T-cell (primary cell): Measurements from ENCODE around the gene ITGA7. TPM values are rescaled to one million over a fixed set of nuclear protein-coding genes. Genes with fewer than 3 reads are reported as not detected.

ENCODE experiments used
- ATAC-seq, 4 experiments: fragments of 200-7000 bp in 3 of 4; fragments of 150-1000 bp in 1 of 4; cut with Tn5 transposase; replicated peaks in 1 of 4; 1 replicate in 3 of 4; 2 replicates in 1 of 4; pipeline ENCODE4 v1.10.0; 2021; ENCODE audit warnings: moderate library complexity in 3 of 4, mild to moderate bottlenecking in 2 of 4, moderate number of reproducible peaks in 1 of 4
- CTCF ChIA-PET, 2 donors: fragments of 300-600 bp; sonication (Branson Sonifier 250); formaldehyde crosslinking; loops; one replicate each; lab custom pipeline; 2022; ENCODE audit warnings: antibody characterized with exemption in 2 of 2; lab: Charles Lee
- POLR2A ChIA-PET, 2 donors: fragments of 300-600 bp; sonication (Branson Sonifier 250); formaldehyde crosslinking; loops; one replicate each; lab custom pipeline; 2022; ENCODE audit warnings: antibody characterized with exemption in 2 of 2; lab: Charles Lee
- DNase-seq, 35 experiments: peaks; one replicate each; pipeline versions ENCODE4 v3.0.0 to v3.0.0-alpha.2; 2013 to 2023
- H3K27ac ChIP-seq: one replicate; pipeline ENCODE4 v1.5.1; 2013; ENCODE audit warnings: low read length
- H3K27me3 ChIP-seq, 2 experiments: replicated peaks in 1 of 2; 1 replicate in 1 of 2; 2 replicates in 1 of 2; pipeline versions ENCODE4 v1.6.1 to v1.7.0; 2013; ENCODE audit warnings: low read length in 1 of 2, mixed read lengths in 1 of 2; ENCODE audit not compliant: control insufficient read depth in 2 of 2, insufficient read depth in 2 of 2; ENCODE audit errors: extremely low read depth in 1 of 2
- H3K36me3 ChIP-seq, 2 donors: 1 replicate in 1 of 2; 2 replicates in 1 of 2; pipeline versions ENCODE4 v1.6.1 to v1.7.0; 2013; ENCODE audit warnings: low read length in 1 of 2; ENCODE audit not compliant: control insufficient read depth in 2 of 2, insufficient read depth in 1 of 2; ENCODE audit errors: extremely low read depth in 1 of 2
- H3K4me1 ChIP-seq, 2 experiments: 1 replicate in 1 of 2; 2 replicates in 1 of 2; pipeline versions ENCODE4 v1.6.1 to v1.7.0; 2013; ENCODE audit warnings: low read length in 2 of 2, mixed read lengths in 1 of 2; ENCODE audit not compliant: insufficient read depth in 2 of 2, control insufficient read depth in 1 of 2; ENCODE audit errors: extremely low read depth in 1 of 2
- H3K4me3 ChIP-seq, 2 donors: 1 replicate in 1 of 2; 2 replicates in 1 of 2; pipeline versions ENCODE4 v1.5.1 to v1.7.0; 2013; ENCODE audit warnings: mild to moderate bottlenecking in 2 of 2, low read length in 1 of 2, moderate library complexity in 1 of 2; ENCODE audit not compliant: control insufficient read depth in 1 of 2; ENCODE audit errors: extremely low read depth in 1 of 2
- H3K9me3 ChIP-seq: 2 replicates; pipeline ENCODE4 v1.7.0; 2013
- H3K27ac Mint-ChIP-seq, 2 donors: one replicate each; pipeline ENCODE4 v1.8.0; 2020 to 2021; ENCODE audit warnings: mild to moderate bottlenecking in 2 of 2, mixed read lengths in 2 of 2
- H3K27me3 Mint-ChIP-seq, 2 donors: one replicate each; pipeline ENCODE4 v1.8.0; 2021 to 2022; ENCODE audit warnings: mixed read lengths in 2 of 2
- H3K36me3 Mint-ChIP-seq: one replicate; pipeline ENCODE4 v1.8.0; 2021; ENCODE audit warnings: mixed read lengths
- H3K4me1 Mint-ChIP-seq, 3 donors: one replicate each; pipeline ENCODE4 v1.8.0; 2020 to 2022; ENCODE audit warnings: mixed read lengths in 3 of 3, mild to moderate bottlenecking in 1 of 3
- H3K4me3 Mint-ChIP-seq, 3 donors: one replicate each; pipeline ENCODE4 v1.8.0; 2020 to 2022; ENCODE audit warnings: mild to moderate bottlenecking in 3 of 3, mixed read lengths in 3 of 3, moderate library complexity in 3 of 3
- H3K9me3 Mint-ChIP-seq, 3 donors: one replicate each; pipeline ENCODE4 v1.8.0; 2020 to 2022; ENCODE audit warnings: mixed read lengths in 3 of 3
- WGBS: methylation state at CpG from one replicate; pipeline ENCODE4 v1.1.5; 2013; ENCODE audit warnings: missing lambda C conversion rate; ENCODE audit not compliant: insufficient coverage; 5-methylcytosine and 5-hydroxymethylcytosine counted together
- total RNA-seq, 35 experiments: library from RNA in 6 of 35; stranded (reverse) in 6 of 35; fragments of 120-200 nt in 1 of 35; gene quantifications; one replicate each; pipeline versions ENCODE4 v1.2.1 to v1.2.4 and lab custom pipeline; 2013 to 2026

Gene ITGA7
- total RNA-seq, 5 donors from 2014 or later (not counting 1 experiment from before 2014, with no cell fraction given) = 2.6 to 4.6 (median 3.1) TPM

GRCh38 chr12:55716582-55716957 lies 8.9 kb upstream of the ITGA7 start:
- no peak for ATAC-seq
- CTCF ChIA-PET = interaction anchor here (0.6 to 1.6 kb wide), 8 partner anchors 11 to 920 kb away, joined by 3 to 6 read pairs (median 4); no protein-coding TSS in a partner anchor
- Histone ChIP-seq H3K27me3 (no peaks in the 10 kb centered on the region), H3K36me3 (peaks cover 0 to 24% of the 10 kb centered on the region in 2 donors), H3K4me3 (peak overlapping the region; percentile 93 to 97), H3K27ac (peak overlapping the region; percentile 82), H3K9me3 (no peaks in the 10 kb centered on the region), H3K4me1 (peaks cover 9 to 48% of the 10 kb centered on the region in 2 experiments)
- Mint-ChIP-seq H3K4me1 (peaks cover 23 to 45% (median 34%) of the 10 kb centered on the region in 3 donors), H3K9me3 (no peaks in the 10 kb centered on the region), H3K36me3 (peaks cover 3% of the 10 kb centered on the region), H3K27ac (peak overlapping the region; percentile 86 to 96), H3K4me3 (peak overlapping the region; percentile 93 to 98 (median 97)), H3K27me3 (peaks cover 3% of the 10 kb centered on the region in 2 donors)
- WGBS = 0% methylated on average over 2 of the region's 13 CpGs
- DNase-seq = no peak
- POLR2A ChIA-PET = interaction anchor here in 1 of 2 donors (0.6 kb wide), 1 partner anchor 368 kb away, joined by 3 read pairs; no protein-coding TSS in a partner anchor

GRCh38 chr12:55715833-55716581 lies 8.3 kb upstream of the ITGA7 start, which contains the start of gene BLOC1S1:
BLOC1S1 (plus strand) TSS chr12:55716046; CDS start chr12:55716052, 6 bp downstream.
- H3K9me3 Mint-ChIP-seq = no peaks in the 10 kb centered on the region
- H3K4me3 Mint-ChIP-seq = peak within 1 kb of the TSS; percentile 93 to 98 (median 97)
- CTCF ChIA-PET = interaction anchor here (0.5 to 1.6 kb wide), 11 partner anchors 9 to 921 kb away, joined by 3 to 6 read pairs (median 4); partner anchors contain the start of gene DNAJC14 (in 1 of the 2)
- POLR2A ChIA-PET = interaction anchor here (0.6 to 0.7 kb wide), 2 partner anchors 22 to 369 kb away, joined by 3 read pairs; no protein-coding TSS in a partner anchor
- peaks cover 23 to 45% (median 34%) of the 10 kb centered on the region in 3 donors for H3K4me1 Mint-ChIP-seq
- H3K27me3 Mint-ChIP-seq = peaks cover 3% of the 10 kb centered on the region in 2 donors
- H3K9me3 ChIP-seq = no peaks in the 10 kb centered on the region
- WGBS = 0% methylated on average over 28 of the region's 42 CpGs
- peak within 1 kb of the TSS; percentile 93 to 97 for H3K4me3 ChIP-seq
- peak within 1 kb of the TSS; percentile 82 for H3K27ac ChIP-seq
- peaks cover 0 to 24% of the 10 kb centered on the region in 2 donors for H3K36me3 ChIP-seq
- H3K4me1 ChIP-seq = peaks cover 9 to 46% of the 10 kb centered on the region in 2 experiments
- H3K27me3 ChIP-seq = no peaks in the 10 kb centered on the region
- peaks cover 3% of the 10 kb centered on the region for H3K36me3 Mint-ChIP-seq
- peak; percentile 95 to 97 (median 95) for ATAC-seq
- H3K27ac Mint-ChIP-seq = peak within 1 kb of the TSS; percentile 86 to 96
- DNase-seq = peak; percentile 83 to 96 (median 91)

GRCh38 chr12:55715169-55715764 lies 7.6 kb upstream of the ITGA7 start:
- ATAC-seq (no peak), DNase-seq (no peak)
- Histone ChIP-seq H3K36me3 (peaks cover 0 to 20% of the 10 kb centered on the region in 2 donors), H3K4me3 (peak overlapping the region in 1 of 2 donors; percentile 97), H3K27ac (peak overlapping the region; percentile 82), H3K4me1 (peaks cover 9 to 38% of the 10 kb centered on the region in 2 experiments), H3K9me3 (no peaks in the 10 kb centered on the region), H3K27me3 (no peaks in the 10 kb centered on the region)
- Mint-ChIP-seq H3K4me3 (peak overlapping the region; percentile 93 to 98 (median 97)), H3K9me3 (no peaks in the 10 kb centered on the region), H3K4me1 (peaks cover 23 to 37% (median 33%) of the 10 kb centered on the region in 3 donors), H3K27me3 (peaks cover 3% of the 10 kb centered on the region in 2 donors), H3K36me3 (peaks cover 3% of the 10 kb centered on the region), H3K27ac (peak overlapping the region; percentile 86 to 96)
- ChIA-PET CTCF (interaction anchor here (0.5 to 1.6 kb wide), 8 partner anchors 9 to 921 kb away, joined by 3 to 6 read pairs (median 4); partner anchors contain the start of gene DNAJC14 (in 1 of the 2)), POLR2A (interaction anchor here in 1 of 2 donors (0.7 kb wide), 1 partner anchor 23 kb away, joined by 3 read pairs; no protein-coding TSS in a partner anchor)
- 93% methylated on average over 2 of the region's 7 CpGs for WGBS

GRCh38 chr12:55713721-55714120 lies 6.0 kb upstream of the ITGA7 start:
- peaks cover 12 to 14% of the 10 kb centered on the region in 2 donors for H3K27me3 Mint-ChIP-seq
- no peak for DNase-seq
- Histone ChIP-seq H3K4me1 (peaks cover 9 to 34% of the 10 kb centered on the region in 2 experiments), H3K36me3 (peaks cover 0 to 6% of the 10 kb centered on the region in 2 donors), H3K9me3 (no peaks in the 10 kb centered on the region), H3K27ac (no peak overlapping the region), H3K27me3 (peaks cover 0 to 5% of the 10 kb centered on the region in 2 experiments), H3K4me3 (no peak overlapping the region)
- ATAC-seq = no peak
- no peaks in the 10 kb centered on the region for H3K9me3 Mint-ChIP-seq
- ChIA-PET CTCF (no interaction called here), POLR2A (no interaction called here)
- peaks cover 3% of the 10 kb centered on the region for H3K36me3 Mint-ChIP-seq
- H3K4me3 Mint-ChIP-seq = no peak overlapping the region
- H3K4me1 Mint-ChIP-seq = peaks cover 29 to 40% (median 33%) of the 10 kb centered on the region in 3 donors
- 100% methylated on average over 1 of the region's 2 CpGs for WGBS
- no peak overlapping the region for H3K27ac Mint-ChIP-seq

GRCh38 chr12:55712700-55713415 lies 5.2 kb upstream of the ITGA7 start:
- peaks cover 30 to 38% (median 37%) of the 10 kb centered on the region in 3 donors for H3K4me1 Mint-ChIP-seq
- CTCF ChIA-PET = interaction anchor here in 1 of 2 donors (0.6 kb wide), 1 partner anchor 423 kb away, joined by 8 read pairs; no protein-coding TSS in a partner anchor
- H3K4me3 Mint-ChIP-seq = no peak overlapping the region
- ATAC-seq (no peak), DNase-seq (no peak)
- H3K27ac ChIP-seq = no peak overlapping the region
- no peak overlapping the region for H3K27ac Mint-ChIP-seq
- no CpG with 5 or more reads among the region's 1 CpG for WGBS
- peaks cover 12 to 35% of the 10 kb centered on the region in 2 experiments for H3K4me1 ChIP-seq
- no peak overlapping the region for H3K4me3 ChIP-seq
- H3K9me3 Mint-ChIP-seq = no peaks in the 10 kb centered on the region
- peaks cover 17 to 21% of the 10 kb centered on the region in 2 donors for H3K27me3 Mint-ChIP-seq
- POLR2A ChIA-PET = no interaction called here
- H3K36me3 Mint-ChIP-seq = no peaks in the 10 kb centered on the region
- H3K36me3 ChIP-seq = no peaks in the 10 kb centered on the region
- no peaks in the 10 kb centered on the region for H3K9me3 ChIP-seq
- H3K27me3 ChIP-seq = peaks cover 0 to 13% of the 10 kb centered on the region in 2 experiments
